Neutrophil (primary cell): ENCODE data around the gene HTR2B.

ENCODE experiments used
- H3K27ac ChIP-seq: fragments of 200-600 bp; sonication (generic); 2 replicates; pipeline ENCODE4 v1.5.1; 2016; ENCODE audit warnings: mild to moderate bottlenecking, moderate library complexity
- H3K27me3 ChIP-seq: fragments of 200-600 bp; sonication (generic); 2 replicates; pipeline ENCODE4 v1.6.0; 2016; ENCODE audit warnings: mild to moderate bottlenecking
- H3K36me3 ChIP-seq: fragments of 200-600 bp; sonication (generic); 2 replicates; pipeline ENCODE4 v1.5.1; 2017
- H3K4me1 ChIP-seq, 2 experiments: fragments of 200-600 bp in 1 of 2; sonication (generic) in 1 of 2; 1 replicate in 1 of 2; 2 replicates in 1 of 2; pipeline versions ENCODE4 v1.5.1 to v1.6.1; 2013 to 2016; ENCODE audit warnings: low read depth in 1 of 2, low read length in 1 of 2, mild to moderate bottlenecking in 1 of 2, moderate library complexity in 1 of 2; ENCODE audit not compliant: control insufficient read depth in 1 of 2, insufficient read depth in 1 of 2
- H3K4me3 ChIP-seq, 2 experiments: fragments of 200-600 bp in 1 of 2; sonication (generic) in 1 of 2; 1 replicate in 1 of 2; 2 replicates in 1 of 2; pipeline ENCODE4 v1.5.1; 2013 to 2016; ENCODE audit warnings: low read depth in 1 of 2, low read length in 1 of 2, mild to moderate bottlenecking in 1 of 2, moderate library complexity in 1 of 2
- H3K9me3 ChIP-seq: fragments of 200-600 bp; sonication (generic); 2 replicates; pipeline ENCODE4 v1.5.1; 2016
- TF ChIP-seq, protein P1 (sequence below): fragments of 200-600 bp; sonication (generic); IDR thresholded peaks from 2 replicates; pipeline ENCODE4 v1.5.1; 2016; ENCODE audit warnings: antibody characterized with exemption

Gene HTR2B

DNA sequence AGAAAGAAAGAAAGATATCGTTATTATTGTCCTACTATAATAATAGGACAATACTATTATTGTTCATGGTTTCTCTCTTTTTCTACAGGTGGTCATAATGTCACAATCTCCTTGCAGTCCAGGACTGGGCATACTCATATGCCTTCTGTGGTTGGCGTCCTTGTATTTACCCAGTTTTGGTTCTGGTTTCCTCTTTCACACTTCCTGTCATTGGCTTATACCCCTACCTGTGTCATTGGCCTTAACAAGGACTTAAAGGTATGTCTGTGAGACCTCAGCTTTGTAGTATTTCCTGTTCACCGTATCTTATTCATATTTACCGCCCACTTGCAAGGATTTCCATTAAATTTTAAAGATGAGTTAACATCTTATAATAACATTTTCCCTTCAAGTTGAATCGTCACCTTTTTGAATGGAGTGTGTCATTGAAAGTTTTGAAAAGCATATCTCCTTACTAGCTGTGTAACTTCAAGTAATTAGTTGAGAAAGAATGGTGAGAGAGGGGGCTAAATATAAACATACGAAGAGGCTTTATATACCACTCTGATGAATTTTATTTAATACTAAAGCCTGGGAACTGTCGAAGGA, 36.5 kb upstream of the HTR2B start:
- Histone ChIP-seq H3K4me1 (no peaks in the 10 kb centered on the region), H3K4me3 (no peak overlapping the region), H3K9me3 (no peaks in the 10 kb centered on the region), H3K27ac (no peak overlapping the region), H3K36me3 (peaks cover 15% of the 10 kb centered on the region), H3K27me3 (no peaks in the 10 kb centered on the region)
- TF ChIP-seq, protein P1, sequence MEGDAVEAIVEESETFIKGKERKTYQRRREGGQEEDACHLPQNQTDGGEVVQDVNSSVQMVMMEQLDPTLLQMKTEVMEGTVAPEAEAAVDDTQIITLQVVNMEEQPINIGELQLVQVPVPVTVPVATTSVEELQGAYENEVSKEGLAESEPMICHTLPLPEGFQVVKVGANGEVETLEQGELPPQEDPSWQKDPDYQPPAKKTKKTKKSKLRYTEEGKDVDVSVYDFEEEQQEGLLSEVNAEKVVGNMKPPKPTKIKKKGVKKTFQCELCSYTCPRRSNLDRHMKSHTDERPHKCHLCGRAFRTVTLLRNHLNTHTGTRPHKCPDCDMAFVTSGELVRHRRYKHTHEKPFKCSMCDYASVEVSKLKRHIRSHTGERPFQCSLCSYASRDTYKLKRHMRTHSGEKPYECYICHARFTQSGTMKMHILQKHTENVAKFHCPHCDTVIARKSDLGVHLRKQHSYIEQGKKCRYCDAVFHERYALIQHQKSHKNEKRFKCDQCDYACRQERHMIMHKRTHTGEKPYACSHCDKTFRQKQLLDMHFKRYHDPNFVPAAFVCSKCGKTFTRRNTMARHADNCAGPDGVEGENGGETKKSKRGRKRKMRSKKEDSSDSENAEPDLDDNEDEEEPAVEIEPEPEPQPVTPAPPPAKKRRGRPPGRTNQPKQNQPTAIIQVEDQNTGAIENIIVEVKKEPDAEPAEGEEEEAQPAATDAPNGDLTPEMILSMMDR, result no peak

DNA sequence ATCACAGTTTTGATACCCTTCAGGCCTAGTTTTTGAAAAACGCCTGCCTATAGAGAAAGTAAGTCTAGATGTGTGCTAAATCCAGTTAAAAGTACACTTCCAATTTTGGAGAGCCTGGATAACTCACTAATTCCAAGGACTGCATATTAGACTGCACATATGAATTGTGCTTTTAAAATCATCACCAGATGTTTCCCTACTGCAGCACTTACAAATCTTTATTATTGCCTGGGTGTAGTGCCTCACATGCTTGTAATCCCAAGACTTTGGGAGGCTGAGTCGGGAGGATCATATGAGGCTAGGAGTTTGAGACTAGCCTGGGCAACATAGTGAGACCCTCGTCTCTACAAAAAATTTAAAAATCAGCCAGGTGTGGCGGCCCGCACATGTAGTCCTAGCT, 35.9 kb upstream of the HTR2B start:
- H3K27ac ChIP-seq, result no peak overlapping the region
- TF ChIP-seq, protein P1, result no peak
- no peaks in the 10 kb centered on the region for H3K9me3 ChIP-seq
- H3K4me3 ChIP-seq, result no peak overlapping the region
- peaks cover 8% of the 10 kb centered on the region for H3K36me3 ChIP-seq
- H3K27me3 ChIP-seq, result no peaks in the 10 kb centered on the region
- H3K4me1 ChIP-seq, result no peaks in the 10 kb centered on the region

DNA sequence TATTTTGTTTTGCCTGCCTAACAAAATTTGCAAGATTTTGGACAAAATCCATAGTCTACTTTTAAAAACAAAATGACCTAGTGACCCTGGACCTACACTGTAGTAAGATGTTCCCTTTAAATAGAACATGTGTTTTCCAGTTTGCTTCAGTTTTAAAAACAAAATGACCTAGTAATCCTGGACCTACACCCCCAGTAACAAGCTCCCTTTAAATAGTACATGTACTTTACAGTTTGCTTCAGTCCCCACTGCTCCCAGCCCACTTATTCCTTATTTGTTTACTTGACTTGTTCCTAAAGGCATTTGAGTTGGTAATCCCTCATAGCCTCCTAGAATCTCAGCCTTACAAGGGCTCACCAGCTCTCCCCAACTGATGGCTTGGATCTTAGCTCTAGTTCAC, 34.5 kb upstream of the HTR2B start:
- H3K4me1 ChIP-seq, result no peaks in the 10 kb centered on the region
- H3K9me3 ChIP-seq, result no peaks in the 10 kb centered on the region
- TF ChIP-seq, protein P1, result no peak
- H3K27me3 ChIP-seq, result no peaks in the 10 kb centered on the region
- peaks cover 15% of the 10 kb centered on the region for H3K36me3 ChIP-seq
- H3K4me3 ChIP-seq, result no peak overlapping the region
- H3K27ac ChIP-seq, result no peak overlapping the region

DNA sequence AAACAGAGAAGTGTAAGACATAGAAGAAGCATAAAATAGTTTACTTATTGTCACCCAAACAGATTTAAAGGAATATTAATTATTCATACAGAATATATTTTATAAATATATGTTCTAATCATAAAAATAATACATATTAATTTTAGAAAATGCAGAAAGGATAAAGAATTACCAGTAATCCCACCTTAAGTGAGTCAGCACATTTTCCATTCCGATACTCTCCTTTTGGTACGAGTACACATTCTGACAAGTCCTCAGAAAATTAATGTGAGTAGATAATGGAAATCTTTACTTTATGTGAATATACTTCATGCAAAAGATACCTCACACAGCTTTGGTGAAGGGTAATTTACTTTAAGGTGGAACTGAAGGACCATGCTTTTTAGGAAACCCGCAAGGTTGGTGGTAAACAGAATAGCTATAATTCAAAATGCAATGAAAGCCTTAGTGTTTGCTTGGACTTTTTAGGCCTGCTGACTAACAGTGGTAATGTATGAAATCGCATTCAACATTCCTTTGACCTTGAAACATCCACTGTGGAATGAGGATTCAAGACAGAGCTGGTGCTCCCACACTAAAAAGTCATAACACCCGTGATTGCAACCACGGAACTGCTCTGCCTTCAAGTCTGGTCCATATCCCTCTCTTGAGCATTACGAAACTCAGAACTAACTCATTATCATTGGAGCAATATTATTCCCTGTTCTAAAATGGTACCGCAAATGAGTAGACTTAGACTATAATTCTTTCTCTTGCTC, 28.1 kb upstream of the HTR2B start:
- no peaks in the 10 kb centered on the region for H3K4me1 ChIP-seq
- peaks cover 33% of the 10 kb centered on the region for H3K36me3 ChIP-seq
- no peak overlapping the region for H3K27ac ChIP-seq
- H3K4me3 ChIP-seq, result no peak overlapping the region
- H3K9me3 ChIP-seq, result no peaks in the 10 kb centered on the region
- no peaks in the 10 kb centered on the region for H3K27me3 ChIP-seq
- TF ChIP-seq, protein P1, result no peak

DNA sequence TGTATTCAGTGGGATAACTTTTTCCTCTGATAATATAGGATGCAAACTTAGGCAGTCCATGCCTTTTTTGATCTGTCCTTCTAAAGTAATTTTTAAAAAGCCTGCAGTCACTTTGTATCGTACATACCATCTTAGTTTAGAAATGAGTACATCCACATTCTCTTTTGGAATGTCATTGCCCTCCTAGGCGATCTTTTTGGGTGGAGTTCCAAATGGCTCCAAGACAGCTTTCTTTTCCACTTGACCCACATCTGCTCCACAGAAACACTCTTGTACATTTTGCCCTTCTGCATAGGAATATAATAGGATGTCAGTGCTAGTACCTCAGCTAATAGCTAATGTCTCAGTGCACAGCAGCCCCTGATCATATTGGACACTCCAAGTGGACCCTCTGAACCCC, 21.8 kb upstream of the HTR2B start:
- Histone ChIP-seq H3K4me1 (no peaks in the 10 kb centered on the region), H3K9me3 (no peaks in the 10 kb centered on the region), H3K4me3 (no peak overlapping the region), H3K36me3 (peaks cover 21% of the 10 kb centered on the region), H3K27ac (no peak overlapping the region), H3K27me3 (no peaks in the 10 kb centered on the region)
- TF ChIP-seq, protein P1, result no peak
